GM12878 (cell line): ENCODE measurements around the gene FHOD3. TPM values are rescaled to one million over a fixed set of nuclear protein-coding genes. Genes with fewer than 3 reads are reported as not detected.

Source experiments
- ATAC-seq: fragments of 200-7000 bp; cut with Tn5 transposase; 3 replicates; pipeline ENCODE4 v1.9.1; 2020; ENCODE audit warnings: mild to moderate bottlenecking, moderate library complexity
- BruUV-seq: library from RNA; stranded (reverse); fragments of 400-500 nt; replicated peaks from 2 replicates; lab custom pipeline; 2021; lab: Mats Ljungman, UMichigan
- CTCF ChIA-PET: fragments of 300-600 bp; sonication (Branson Sonifier 250); formaldehyde crosslinking; extraction: SDS; loops from one replicate; lab custom pipeline; 2021; ENCODE audit warnings: inconsistent platforms; lab: Yijun Ruan, JAX
- POLR2A ChIA-PET: fragments of 350-600 bp; formaldehyde crosslinking; extraction: SDS; loops from one replicate; lab custom pipeline; 2021; ENCODE audit warnings: inconsistent platforms; lab: Charles Lee
- RAD21 ChIA-PET: fragments of 300-600 bp; sonication (Branson Sonifier 250); formaldehyde crosslinking; loops from one replicate; lab custom pipeline; 2023; ENCODE audit warnings: antibody characterized with exemption; ENCODE audit not compliant: unreplicated experiment; lab: Charles Lee
- SMC1A ChIA-PET: fragments of 300-600 bp; sonication (Branson Sonifier 250); formaldehyde crosslinking; loops from one replicate; lab custom pipeline; 2023; ENCODE audit not compliant: unreplicated experiment, uncharacterized antibody; lab: Charles Lee
- DNase-seq: peaks from one replicate; pipeline ENCODE4 v3.0.0-alpha.2; 2011; ENCODE audit warnings: low read depth, low spot score
- FAIRE-seq: peaks from 3 replicates; lab custom pipeline; 2011; peaks lifted over from hg19 to GRCh38; lab: Jason Lieb, UNC
- H2AFZ ChIP-seq: 2 replicates; pipeline ENCODE4 v1.6.0; 2011; ENCODE audit warnings: low read depth, low read length, control low read depth; ENCODE audit not compliant: control insufficient read depth
- H3K27ac ChIP-seq: 2 replicates; pipeline ENCODE4 v1.5.1; 2011; ENCODE audit warnings: control low read depth; ENCODE audit not compliant: control insufficient read depth, insufficient read depth
- H3K27me3 ChIP-seq, 2 experiments: replicated peaks in 1 of 2; 2 replicates each; pipeline versions ENCODE4 v1.6.0 to v1.6.1; 2011; ENCODE audit warnings: low read length in 1 of 2; ENCODE audit not compliant: control insufficient read depth in 2 of 2, insufficient read depth in 2 of 2
- H3K36me3 ChIP-seq, 2 experiments: 2 replicates each; pipeline ENCODE4 v1.5.1; 2011; ENCODE audit warnings: low read length in 1 of 2; ENCODE audit not compliant: control insufficient read depth in 2 of 2, insufficient read depth in 2 of 2
- H3K4me1 ChIP-seq: 2 replicates; pipeline ENCODE4 v1.6.1; 2011; ENCODE audit warnings: mild to moderate bottlenecking, low read length, moderate library complexity, mixed read lengths; ENCODE audit not compliant: control insufficient read depth, insufficient read depth
- H3K4me2 ChIP-seq: 2 replicates; pipeline ENCODE4 v1.6.0; 2011; ENCODE audit warnings: control low read depth; ENCODE audit not compliant: control insufficient read depth, insufficient read depth
- H3K4me3 ChIP-seq: fragments of 200-600 bp; sonication (generic); 2 replicates; pipeline ENCODE4 v1.5.1; 2016
- H3K79me2 ChIP-seq: 2 replicates; pipeline ENCODE4 v1.6.0; 2011; ENCODE audit warnings: low read length; ENCODE audit not compliant: control insufficient read depth, insufficient read depth
- H3K9ac ChIP-seq: 2 replicates; pipeline ENCODE4 v1.8.0; 2011; ENCODE audit warnings: low read length, control low read depth, mixed read lengths; ENCODE audit not compliant: control insufficient read depth, insufficient read depth
- H3K9me3 ChIP-seq: replicated peaks from 3 replicates; pipeline ENCODE4 v1.5.1; 2011; ENCODE audit warnings: mild to moderate bottlenecking, low read length; ENCODE audit not compliant: control insufficient read depth, insufficient read depth
- H4K20me1 ChIP-seq: 2 replicates; pipeline ENCODE4 v1.6.0; 2011; ENCODE audit not compliant: control insufficient read depth, insufficient read depth
- BHLHE40 ChIP-seq, 2 experiments: fragments of 450-650 bp in 1 of 2; IDR thresholded peaks; 2 replicates each; pipeline ENCODE4 v1.6.1; 2011 to 2017; ENCODE audit warnings: low read depth in 2 of 2, borderline replicate concordance in 1 of 2, improper control_type of control experiment in 1 of 2, low read length in 1 of 2, mild to moderate bottlenecking in 1 of 2
- SP1 ChIP-seq: IDR thresholded peaks from one replicate; pipeline ENCODE4 v1.6.1; 2011; ENCODE audit warnings: low read depth, low read length
- WGBS: methylation state at CpG from one replicate; pipeline ENCODE4 v1.1.6; 2016; ENCODE audit warnings: low lambda C conversion rate; ENCODE audit not compliant: insufficient replicate concordance, insufficient coverage; ENCODE audit errors: missing lambda C conversion rate; 5-methylcytosine and 5-hydroxymethylcytosine counted together
- in situ Hi-C: fragments of 300-500 bp; cut with MboI; formaldehyde crosslinking; loops from 9 replicates; pipeline ENCODE4 v1.14.3; 2018; ENCODE audit warnings: mixed read lengths
- intact Hi-C: fragments of 100-400 bp; cut with micrococcal nuclease; formaldehyde crosslinking; loops from one replicate; pipeline ENCODE4 v1.14.2; 2022; ENCODE audit not compliant: unreplicated experiment
- polyA plus RNA-seq, 11 experiments: library from polyadenylated mRNA; depleted of rRNA in 4 of 11; unstranded in 6 of 11; stranded (reverse) in 5 of 11; fragments of >200 nt; fragmentation: Nextera tagmentation in 4 of 11; fragmentation: Illumina TruSeq in 1 of 11; extraction: Ambion mirVana in 4 of 11; extraction: Trizol in 1 of 11; gene quantifications; 1 replicate in 1 of 11; 2 replicates in 10 of 11; pipeline versions ENCODE4 v1.2.1 to v1.2.3, GENCODE V29; 2011 to 2016; ENCODE audit warnings: inconsistent platforms in 2 of 11, missing spikeins in 2 of 11, low read depth in 1 of 11
- total RNA-seq, 4 experiments: library from RNA; depleted of rRNA in 3 of 4; stranded (reverse); fragments of >200 nt in 3 of 4; fragmentation: Illumina TruSeq in 1 of 4; extraction: Trizol in 1 of 4; gene quantifications; 2 replicates each; pipeline versions ENCODE4 v1.2.1 to v1.2.3, GENCODE V29; 2013 to 2021
- TF ChIP-seq, protein P1 (sequence below): fragments of 150-350 bp; IDR thresholded peaks from 2 replicates; pipeline ENCODE4 v1.6.1; 2014; ENCODE audit warnings: mild to moderate bottlenecking, low read depth, low read length

FHOD3 gene
- total and polyA plus RNA-seq, 10 of the 15 experiments (the other 5 are each of a cell fraction or from before 2014, with no cell fraction given) = 0.77 to 26.7 (median 10.4) TPM

DNA sequence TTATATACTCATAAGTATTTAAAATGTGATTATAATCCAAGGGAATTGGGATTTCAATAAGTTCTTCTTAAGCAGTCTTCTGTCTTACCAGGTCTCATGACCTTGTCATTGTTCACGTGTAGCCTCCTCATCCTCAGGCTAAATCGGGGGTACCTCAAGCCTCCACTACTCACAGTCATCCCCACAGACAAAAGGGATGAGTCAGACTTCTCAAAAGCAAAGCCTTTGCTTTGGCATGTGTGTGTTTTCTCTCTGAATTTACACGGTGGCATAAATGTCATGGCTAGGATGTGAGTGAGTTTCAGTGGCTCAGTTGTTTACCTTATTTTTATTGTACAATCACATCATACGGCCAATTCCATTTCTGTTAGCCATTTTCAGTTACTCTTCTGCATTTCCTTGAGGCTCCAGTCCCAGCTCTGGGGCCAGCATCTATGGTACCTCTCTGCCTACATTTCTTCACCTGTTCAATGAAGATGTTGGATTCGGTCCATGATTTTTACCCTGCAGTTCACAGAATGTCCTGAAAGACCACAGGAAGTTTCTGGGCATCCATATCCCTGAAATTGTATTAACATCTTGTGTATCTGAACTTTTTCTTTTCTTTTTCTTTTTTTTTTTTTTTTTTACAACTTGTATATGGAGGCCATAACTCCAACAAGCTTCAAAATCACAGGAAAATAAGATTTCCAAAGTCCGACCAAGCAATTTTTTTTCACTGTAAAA lies 195.3 kb downstream of the FHOD3 start:
- 27% methylated on average over 6 of the region's 6 CpGs for WGBS
- H3K4me2 ChIP-seq = no peak overlapping the region
- peaks cover 7% of the 10 kb centered on the region for H3K4me1 ChIP-seq
- POLR2A ChIA-PET = interaction anchor here (0.6 to 1.4 kb wide), 12 partner anchors 13 to 146 kb away, joined by 3 to 8 read pairs (median 4); no protein-coding TSS in a partner anchor
- H2AFZ ChIP-seq = no peak overlapping the region
- SMC1A ChIA-PET = interaction anchor here (0.6 to 4.5 kb wide), 13 partner anchors 12 to 159 kb away, joined by 3 to 37 read pairs (median 6); no protein-coding TSS in a partner anchor
- H3K27ac ChIP-seq = no peak overlapping the region
- H3K9me3 ChIP-seq = no peaks in the 10 kb centered on the region
- CTCF ChIA-PET = interaction anchor here (1.6 to 3.7 kb wide), 2 partner anchors 11 to 79 kb away, joined by 4 to 23 read pairs; no protein-coding TSS in a partner anchor
- intact Hi-C loops (loop anchor here (1.0 kb wide), 1 partner anchor 126 kb away; no protein-coding TSS in a partner anchor), in situ Hi-C loops (no loop called here)
- no peaks in the 10 kb centered on the region for H3K36me3 ChIP-seq
- ATAC-seq = peak; percentile 28
- no peaks in the 10 kb centered on the region for H3K27me3 ChIP-seq
- no peaks in the 10 kb centered on the region for H3K79me2 ChIP-seq
- TF ChIP-seq SP1 (no peak), BHLHE40 (IDR thresholded peaks at IDR 0.05; ENCODE audit: borderline replicate concordance in 1 of 2, low read depth in 2 of 2, low read length in 1 of 2) (peak in 1 of 2 experiments; percentile 25; a peak in 1 of 4 replicates)
- TF ChIP-seq, protein P1, sequence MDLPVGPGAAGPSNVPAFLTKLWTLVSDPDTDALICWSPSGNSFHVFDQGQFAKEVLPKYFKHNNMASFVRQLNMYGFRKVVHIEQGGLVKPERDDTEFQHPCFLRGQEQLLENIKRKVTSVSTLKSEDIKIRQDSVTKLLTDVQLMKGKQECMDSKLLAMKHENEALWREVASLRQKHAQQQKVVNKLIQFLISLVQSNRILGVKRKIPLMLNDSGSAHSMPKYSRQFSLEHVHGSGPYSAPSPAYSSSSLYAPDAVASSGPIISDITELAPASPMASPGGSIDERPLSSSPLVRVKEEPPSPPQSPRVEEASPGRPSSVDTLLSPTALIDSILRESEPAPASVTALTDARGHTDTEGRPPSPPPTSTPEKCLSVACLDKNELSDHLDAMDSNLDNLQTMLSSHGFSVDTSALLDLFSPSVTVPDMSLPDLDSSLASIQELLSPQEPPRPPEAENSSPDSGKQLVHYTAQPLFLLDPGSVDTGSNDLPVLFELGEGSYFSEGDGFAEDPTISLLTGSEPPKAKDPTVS = no peak
- TF ChIP-seq, all 136 proteins: peak for 1
- no peaks in the 10 kb centered on the region for H4K20me1 ChIP-seq
- H3K4me3 ChIP-seq = no peak overlapping the region
- DNase-seq (no peak), FAIRE-seq (no peak)
- BruUV-seq = no TSS peak
- no peak overlapping the region for H3K9ac ChIP-seq
- RAD21 ChIA-PET = interaction anchor here (0.6 to 3.0 kb wide), 11 partner anchors 18 to 194 kb away, joined by 3 to 18 read pairs (median 4); no protein-coding TSS in a partner anchor
